AG04450 (cell line): ENCODE measurements around the gene DPYSL5. TPM values are rescaled to one million over a fixed set of nuclear protein-coding genes. Genes with fewer than 3 reads are reported as not detected.

Experiments used
- CTCF ChIA-PET: fragments of 300-600, 350-600 bp; formaldehyde crosslinking; extraction: SDS; loops from one replicate; lab custom pipeline; 2022; ENCODE audit warnings: antibody characterized with exemption, inconsistent platforms; lab: Charles Lee
- POLR2A ChIA-PET: fragments of 350-600 bp; formaldehyde crosslinking; extraction: SDS; loops from one replicate; lab custom pipeline; 2021; ENCODE audit warnings: antibody characterized with exemption, inconsistent platforms; lab: Yijun Ruan, JAX
- DNase-seq: peaks from one replicate; pipeline ENCODE4 v3.0.0-alpha.2; 2011; ENCODE audit warnings: low read depth, low spot score
- H3K27ac ChIP-seq: one replicate; pipeline ENCODE4 v1.5.1; 2012; ENCODE audit warnings: low read depth, low read length, control low read depth
- H3K27me3 ChIP-seq: one replicate; pipeline ENCODE4 v1.6.0; 2012; ENCODE audit warnings: low read length; ENCODE audit not compliant: control insufficient read depth, insufficient read depth
- H3K4me3 ChIP-seq: 2 replicates; pipeline ENCODE4 v1.5.1; 2011; ENCODE audit warnings: mild to moderate bottlenecking, low read depth, low read length, control low read depth
- H3K9me3 ChIP-seq: 2 replicates; pipeline ENCODE4 v1.5.1; 2012; ENCODE audit warnings: low read length; ENCODE audit not compliant: control insufficient read depth, insufficient read depth
- CTCF ChIP-seq: IDR thresholded peaks from 2 replicates; pipeline ENCODE4 v1.5.1; 2011; ENCODE audit warnings: low read depth, low read length, control low read depth, inconsistent platforms
- polyA plus RNA-seq: library from polyadenylated mRNA; depleted of rRNA; stranded (reverse); fragments of >200 nt; gene quantifications from 2 replicates; pipeline ENCODE4 v1.2.3, GENCODE V29; 2011

The DPYSL5 gene
- polyA plus RNA-seq, 1 experiment = not detected

DNA sequence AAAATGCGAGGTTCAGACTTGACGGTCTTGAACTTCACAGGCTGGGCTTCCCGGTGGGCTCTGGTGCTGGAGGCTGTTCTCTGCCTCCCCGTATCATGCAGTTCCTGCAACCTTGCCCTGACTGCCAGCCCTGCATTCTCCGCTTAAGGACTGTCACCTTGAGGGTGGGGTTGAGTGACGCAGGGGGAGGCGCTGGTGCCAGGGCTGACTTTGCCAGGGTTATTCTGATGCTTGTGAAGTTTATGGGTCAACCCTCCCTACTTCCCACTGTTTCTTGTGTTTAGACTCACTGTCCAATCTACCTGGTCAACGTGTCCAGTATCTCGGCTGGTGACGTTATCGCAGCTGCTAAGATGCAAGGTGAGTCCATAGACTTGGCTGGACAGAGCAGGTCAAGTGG lies 85.0 kb downstream of the DPYSL5 start:
- ChIA-PET CTCF (no interaction called here), POLR2A (no interaction called here)
- no peaks in the 10 kb centered on the region for H3K9me3 ChIP-seq
- H3K27me3 ChIP-seq = peaks cover 23% of the 10 kb centered on the region
- no peak for DNase-seq
- TF ChIP-seq CTCF = no peak
- no peak overlapping the region for H3K27ac ChIP-seq
- no peak overlapping the region for H3K4me3 ChIP-seq

- CTCF ChIA-PET = no interaction called here
- H3K27ac ChIP-seq = no peak overlapping the region
- H3K4me3 ChIP-seq = no peak overlapping the region
- H3K9me3 ChIP-seq = no peaks in the 10 kb centered on the region; the same call in 1 of the 2 replicates
- peaks cover 27% of the 10 kb centered on the region for H3K27me3 ChIP-seq
- TF ChIP-seq CTCF = no peak
- DNase-seq = no peak
- POLR2A ChIA-PET = no interaction called here
Measured at GRCh38 chr2:26933431-26934334, 85.8 kb downstream of the DPYSL5 start.

- H3K4me3 ChIP-seq = no peak overlapping the region
- no peak for DNase-seq
- POLR2A ChIA-PET = no interaction called here
- peaks cover 31% of the 10 kb centered on the region for H3K27me3 ChIP-seq
- CTCF ChIA-PET = no interaction called here
- no peak overlapping the region for H3K27ac ChIP-seq
- no peak for TF ChIP-seq CTCF
- no peaks in the 10 kb centered on the region; the same call in 1 of the 2 replicates for H3K9me3 ChIP-seq
Measured at GRCh38 chr2:26934335-26934724, 86.4 kb downstream of the DPYSL5 start.

DNA sequence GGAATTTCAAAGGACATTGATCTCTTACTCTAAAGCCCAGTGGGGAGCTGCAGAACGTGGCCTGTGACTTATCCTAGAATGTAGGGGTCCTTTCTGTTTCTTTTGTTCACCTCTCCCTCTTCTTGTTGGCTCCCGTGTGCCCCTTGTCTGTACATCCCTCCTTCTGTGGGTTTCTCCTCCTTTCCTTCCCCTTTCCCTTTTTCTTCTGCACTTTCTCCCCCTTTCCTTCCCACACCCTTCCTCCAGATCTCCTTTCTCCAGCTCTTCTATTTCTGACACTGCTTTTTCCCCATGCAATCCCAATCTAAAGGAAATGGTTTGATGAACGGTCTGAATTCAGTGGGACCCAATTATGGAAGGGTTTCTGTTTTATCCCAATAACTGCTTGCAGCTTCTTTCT lies 87.1 kb downstream of the DPYSL5 start:
- CTCF ChIA-PET = no interaction called here
- H3K4me3 ChIP-seq = no peak overlapping the region
- no peak overlapping the region for H3K27ac ChIP-seq
- no peak for TF ChIP-seq CTCF
- no peaks in the 10 kb centered on the region; the same call in 1 of the 2 replicates for H3K9me3 ChIP-seq
- peaks cover 33% of the 10 kb centered on the region for H3K27me3 ChIP-seq
- POLR2A ChIA-PET = no interaction called here
- DNase-seq = no peak

GRCh38 chr2:26936855-26937254 lies 88.9 kb downstream of the DPYSL5 start:
- Histone ChIP-seq H3K27ac (no peak overlapping the region), H3K27me3 (peaks cover 35% of the 10 kb centered on the region), H3K4me3 (no peak overlapping the region), H3K9me3 (no peaks in the 10 kb centered on the region; the same call in 1 of the 2 replicates)
- no peak for TF ChIP-seq CTCF
- ChIA-PET CTCF (interaction anchor here (0.6 to 1.6 kb wide), 4 partner anchors 25 to 238 kb away, joined by 4 to 12 read pairs (median 6); no protein-coding TSS in a partner anchor), POLR2A (interaction anchor here (0.5 kb wide), 1 partner anchor 913 kb away, joined by 3 read pairs; no protein-coding TSS in a partner anchor)
- DNase-seq = no peak
